ENCODE measurements around the gene BCAT1. TPM values are rescaled to one million over a fixed set of nuclear protein-coding genes. Genes with fewer than 3 reads are reported as not detected.
"Not testable (repeated sequence)": the region's sequence is repeated elsewhere in the genome, so short reads cannot be mapped to it uniquely, and the experiment has no call there.

BCAT1 gene
- total RNA-seq, 1 donor = 52.2 TPM

DNA sequence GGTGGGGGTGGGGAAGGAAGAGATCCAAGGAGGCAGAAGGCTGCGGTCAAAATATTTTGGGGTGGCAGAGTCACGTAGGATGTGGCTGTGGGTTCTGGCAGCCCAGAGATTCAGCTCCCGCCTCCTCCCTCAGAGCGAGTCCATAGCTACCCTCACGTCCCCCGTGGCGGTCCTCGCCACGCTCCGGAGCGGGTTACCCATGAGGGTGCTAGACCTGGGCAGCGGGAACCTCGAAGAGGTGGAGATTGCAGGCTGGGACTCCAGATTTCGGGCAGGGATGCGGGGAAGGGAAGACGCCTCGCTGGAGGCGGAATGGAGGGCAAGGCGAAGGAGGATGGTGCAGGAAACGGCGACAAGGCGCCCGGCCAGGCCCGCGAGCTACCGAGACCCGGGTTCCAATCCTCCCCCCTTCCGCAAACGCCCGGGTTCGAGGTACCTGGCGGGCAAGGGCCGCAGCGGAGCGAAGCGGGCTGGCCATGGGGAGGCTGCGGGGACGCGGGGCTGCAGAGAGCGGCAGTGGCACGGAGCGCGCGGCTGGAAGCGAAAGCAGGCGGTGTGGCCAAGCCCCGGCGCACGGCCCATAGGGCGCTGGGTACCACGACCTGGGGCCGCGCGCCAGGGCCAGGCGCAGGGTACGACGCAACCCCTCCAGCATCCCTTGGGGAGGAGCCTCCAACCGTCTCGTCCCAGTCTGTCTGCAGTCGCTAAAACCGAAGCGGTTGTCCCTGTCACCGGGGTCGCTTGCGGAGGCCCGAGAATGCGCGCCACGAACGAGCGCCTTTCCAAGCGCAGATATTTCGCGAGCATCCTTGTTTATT lies 46.2 kb downstream of the BCAT1 start:
- peak in 2 of 3 donors; percentile 65 to 79 for DNase-seq (ENCODE audit: low read depth in 2 of 3, low spot score in 2 of 3)

DNA sequence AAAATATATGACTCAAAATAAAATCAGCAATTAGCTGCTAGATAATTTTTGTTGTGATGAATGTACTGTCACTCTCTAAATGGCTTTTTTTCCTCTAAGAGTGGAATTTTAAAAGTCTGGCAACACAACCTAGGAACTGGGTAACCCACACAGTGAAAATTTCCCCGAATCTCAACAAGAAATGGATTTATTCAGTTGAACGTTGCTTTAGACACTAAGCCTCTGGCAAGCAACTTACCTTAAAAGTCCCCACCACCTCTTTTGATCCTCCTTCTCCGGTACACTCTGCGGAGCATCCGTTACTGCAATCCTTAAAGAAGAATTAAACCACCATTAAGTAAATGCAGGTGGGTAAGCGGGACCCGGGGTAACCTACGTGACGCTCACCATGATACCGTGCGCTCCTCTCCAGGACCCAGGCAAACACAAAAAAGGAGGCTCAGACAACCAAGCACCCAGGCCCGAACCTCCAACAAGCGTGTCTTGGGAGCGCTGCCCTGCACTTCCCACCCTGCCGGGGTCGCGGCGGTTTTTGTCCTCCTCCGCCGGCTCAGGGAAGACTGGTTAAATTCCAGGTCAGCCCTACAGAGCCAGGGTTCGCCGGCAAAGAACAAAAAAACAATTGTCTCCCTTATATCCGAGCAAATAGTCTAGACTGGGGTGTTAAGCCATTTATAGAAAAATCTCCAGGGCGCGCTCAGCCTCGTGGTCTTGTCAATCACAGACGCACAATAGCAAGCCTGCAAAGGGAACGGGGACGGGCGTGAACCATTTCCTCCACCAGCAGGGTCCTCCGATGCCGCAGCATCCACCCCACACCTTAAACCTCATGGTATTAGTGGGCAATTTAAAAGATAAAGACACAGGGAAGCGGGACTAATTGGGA lies 47.1 kb downstream of the BCAT1 start:
- no peak for DNase-seq (ENCODE audit: low read depth in 2 of 3, low spot score in 2 of 3)

DNA sequence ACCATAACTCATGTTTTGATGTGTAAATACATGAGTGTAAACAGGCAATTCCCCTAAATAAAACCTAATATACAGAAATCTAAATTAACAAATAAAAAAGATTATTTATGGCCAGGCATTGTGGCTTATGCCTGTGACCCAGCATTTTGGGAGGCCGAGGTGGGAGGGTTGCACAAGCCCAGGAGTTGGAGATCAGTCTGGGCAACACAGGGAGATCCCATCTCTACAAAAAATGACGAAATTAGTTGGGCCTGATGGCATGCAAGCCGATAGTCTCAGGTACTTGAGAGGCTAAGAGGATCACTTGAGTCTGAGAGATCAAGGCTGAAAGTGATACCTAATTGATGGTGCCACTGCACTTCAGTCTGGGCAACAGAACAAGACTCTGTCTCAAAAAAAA lies 48.7 kb downstream of the BCAT1 start:
- DNase-seq (ENCODE audit: low read depth in 2 of 3, low spot score in 2 of 3) = no peak

DNA sequence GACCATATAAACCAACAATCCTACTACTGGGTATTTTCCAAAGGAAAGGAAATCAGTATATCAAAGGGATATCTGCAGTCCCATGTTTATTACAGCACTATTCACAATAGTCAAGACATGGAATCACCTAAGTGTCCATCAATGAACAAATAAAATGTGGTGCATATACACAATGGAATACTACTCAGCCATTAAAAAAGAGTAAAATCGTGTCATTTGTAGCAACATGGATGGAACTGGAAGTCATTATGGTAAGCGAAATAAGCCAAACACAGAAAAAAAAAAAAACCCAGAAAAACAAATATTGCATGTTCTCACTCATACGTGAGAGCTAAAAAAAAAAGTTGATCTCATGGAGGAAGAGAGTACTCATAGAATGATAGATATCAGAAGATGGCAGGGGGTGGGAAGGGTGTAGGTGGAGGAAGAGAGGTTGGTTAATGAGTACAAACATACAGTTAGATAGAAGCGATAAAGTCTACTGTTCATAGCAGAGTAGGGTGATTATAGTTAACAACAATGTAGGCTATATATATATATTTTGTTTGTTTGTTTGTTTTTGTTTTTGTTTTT lies 49.3 kb downstream of the BCAT1 start:
- DNase-seq (ENCODE audit: low read depth in 2 of 3, low spot score in 2 of 3) = no peak

DNA sequence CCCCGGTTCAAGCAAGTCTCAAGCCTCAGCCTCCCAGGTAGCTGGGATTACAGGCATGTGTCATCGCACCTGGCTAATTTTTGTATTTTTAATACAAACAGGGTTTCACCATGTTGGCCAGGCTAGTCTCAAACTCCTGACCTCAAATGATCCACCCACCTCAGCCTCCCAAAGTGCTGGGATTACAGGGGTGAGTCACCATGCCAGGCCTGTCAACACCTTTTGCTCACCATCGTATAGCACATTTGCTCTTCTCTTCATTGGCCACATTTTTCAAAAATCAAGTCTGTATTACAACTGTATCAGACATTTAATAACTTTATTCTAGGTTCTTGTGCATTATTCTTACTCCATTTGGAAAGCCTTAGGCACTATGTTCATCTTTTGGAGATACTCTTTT lies 50.3 kb downstream of the BCAT1 start:
- no peak for DNase-seq (ENCODE audit: low read depth in 2 of 3, low spot score in 2 of 3)

DNA sequence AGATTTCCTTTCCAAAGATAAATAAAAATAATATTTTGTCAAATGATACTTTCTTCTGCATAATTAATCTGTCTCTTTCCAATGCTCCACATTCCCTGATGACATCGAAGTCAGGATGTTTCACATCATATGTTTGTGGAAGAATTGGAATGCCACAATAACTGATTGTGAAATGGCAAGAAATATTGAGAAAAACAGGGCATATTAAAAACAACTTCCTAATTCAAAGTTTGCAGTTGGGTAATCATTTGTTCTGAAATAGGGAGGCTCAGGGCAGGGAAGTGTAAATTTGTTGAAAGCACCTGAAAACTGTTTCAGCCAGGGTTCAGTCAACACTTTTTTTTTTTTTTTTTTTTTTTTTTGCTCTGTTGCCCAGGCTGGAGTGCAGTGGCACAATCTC lies 50.7 kb downstream of the BCAT1 start:
- no peak for DNase-seq (ENCODE audit: low read depth in 2 of 3, low spot score in 2 of 3)

DNA sequence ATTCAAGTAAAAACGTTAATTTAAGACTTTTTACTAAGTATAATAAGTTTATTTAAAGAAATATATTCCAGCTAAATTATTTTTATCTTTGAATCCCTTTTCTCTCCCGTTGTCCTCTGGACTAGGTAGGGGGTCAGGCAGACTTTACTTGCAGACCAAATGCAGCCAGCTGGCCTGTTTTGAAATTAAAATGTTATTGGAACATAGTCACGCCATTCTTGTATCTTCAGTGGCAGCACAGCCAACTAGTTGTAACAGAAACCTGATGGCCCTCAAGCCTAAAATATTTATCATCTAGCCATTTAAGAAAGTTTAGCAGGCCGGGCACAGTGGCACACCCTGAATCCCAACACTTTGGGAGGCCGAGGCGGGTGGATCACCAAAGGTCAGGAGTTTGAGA lies 52.7 kb downstream of the BCAT1 start:
- DNase-seq (ENCODE audit: low read depth in 2 of 3, low spot score in 2 of 3) = no peak

DNA sequence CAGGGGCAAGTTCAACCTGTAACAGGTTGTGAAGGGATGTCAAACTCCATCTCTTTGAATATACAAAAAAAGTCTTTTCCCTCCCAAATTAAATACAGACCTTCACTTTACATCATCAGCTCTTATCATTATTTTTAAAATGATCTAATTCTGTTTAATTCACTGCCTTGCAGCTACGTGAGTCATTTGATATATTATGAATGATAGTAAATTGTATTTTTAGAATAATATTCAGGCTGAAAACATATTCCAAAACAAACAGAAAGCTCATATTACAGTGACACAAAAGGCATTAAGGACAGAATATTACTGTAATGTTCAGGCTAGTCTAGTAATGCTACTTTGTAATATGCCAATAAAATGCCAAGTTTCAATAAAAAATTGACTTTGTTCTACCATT lies 53.3 kb downstream of the BCAT1 start:
- no peak for DNase-seq (ENCODE audit: low read depth in 2 of 3, low spot score in 2 of 3)

DNA sequence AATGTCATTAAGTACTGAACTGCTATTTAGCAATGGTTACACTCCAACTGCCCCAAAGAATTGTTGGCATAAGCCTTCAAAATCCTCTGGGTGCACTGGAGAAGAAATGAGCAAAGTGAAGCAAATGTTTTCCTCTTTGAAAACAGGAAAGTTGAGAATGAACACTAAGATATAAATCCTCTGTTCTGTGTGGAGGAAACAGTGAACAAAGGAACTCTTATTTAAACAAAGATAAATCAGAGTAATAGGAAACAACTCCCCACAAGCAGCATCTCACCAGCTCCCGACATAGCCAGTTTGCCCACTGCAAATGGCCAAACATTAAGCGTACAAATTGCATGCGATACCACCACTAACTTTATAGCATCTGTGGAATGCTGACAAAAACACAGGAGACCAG lies 54.0 kb downstream of the BCAT1 start:
- no peak for DNase-seq (ENCODE audit: low read depth in 2 of 3, low spot score in 2 of 3)

DNA sequence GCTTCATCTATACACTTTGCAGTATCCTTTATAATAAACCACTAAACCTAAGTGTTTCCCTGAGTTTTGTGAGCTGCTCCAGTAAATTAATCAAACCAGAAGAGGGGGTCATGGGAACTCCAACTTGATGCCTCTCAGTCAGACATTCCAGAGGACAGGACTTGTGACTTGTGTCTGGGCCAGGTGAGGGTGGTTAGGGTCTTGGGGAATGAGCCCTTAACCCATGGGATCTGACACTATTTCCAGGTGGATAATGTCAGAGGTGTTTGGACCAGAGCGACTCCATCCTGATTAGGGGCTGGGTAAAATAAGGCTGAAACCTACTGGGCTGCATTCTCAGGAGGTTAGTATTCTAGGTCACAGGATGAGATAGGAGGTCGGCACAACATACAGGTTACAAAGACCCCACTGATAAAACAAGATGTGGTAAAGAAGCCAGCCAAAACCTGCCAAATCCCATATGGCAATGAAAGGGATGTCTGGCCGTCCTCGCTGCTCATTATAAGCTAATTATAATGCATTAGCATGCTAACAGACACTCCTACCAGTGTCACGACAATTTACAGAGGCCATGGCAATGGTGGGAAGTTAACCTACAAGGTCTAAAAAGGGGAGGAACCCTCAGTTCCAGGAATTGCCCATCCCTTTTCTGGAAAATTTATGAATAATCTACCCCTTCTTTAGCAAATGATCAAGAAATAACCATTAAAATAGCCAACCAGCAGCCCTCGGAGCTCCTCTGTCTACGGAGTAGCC lies 58.7 kb downstream of the BCAT1 start:
- no peak for DNase-seq (ENCODE audit: low read depth in 2 of 3, low spot score in 2 of 3)

DNA sequence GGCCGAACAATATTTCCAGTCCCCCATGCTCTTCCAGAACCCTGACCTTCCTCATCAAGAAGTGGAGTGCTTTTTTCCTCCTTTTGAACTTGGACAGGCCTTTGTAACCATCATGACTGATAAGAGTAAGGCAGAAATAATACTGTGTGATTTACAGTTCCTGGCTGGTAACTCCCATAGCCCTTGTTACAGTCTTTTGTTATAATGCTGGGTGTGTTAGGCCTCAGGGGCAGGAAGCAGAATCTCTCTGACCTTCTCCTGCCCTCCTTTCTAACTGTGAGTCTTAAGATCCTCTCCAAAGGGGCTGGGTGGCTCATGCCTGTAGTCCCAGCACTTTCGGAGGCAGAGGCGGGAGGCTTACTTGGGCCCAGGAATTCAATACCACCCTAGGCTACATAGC lies 59.5 kb downstream of the BCAT1 start:
- DNase-seq (ENCODE audit: low read depth in 2 of 3, low spot score in 2 of 3) = no peak

DNA sequence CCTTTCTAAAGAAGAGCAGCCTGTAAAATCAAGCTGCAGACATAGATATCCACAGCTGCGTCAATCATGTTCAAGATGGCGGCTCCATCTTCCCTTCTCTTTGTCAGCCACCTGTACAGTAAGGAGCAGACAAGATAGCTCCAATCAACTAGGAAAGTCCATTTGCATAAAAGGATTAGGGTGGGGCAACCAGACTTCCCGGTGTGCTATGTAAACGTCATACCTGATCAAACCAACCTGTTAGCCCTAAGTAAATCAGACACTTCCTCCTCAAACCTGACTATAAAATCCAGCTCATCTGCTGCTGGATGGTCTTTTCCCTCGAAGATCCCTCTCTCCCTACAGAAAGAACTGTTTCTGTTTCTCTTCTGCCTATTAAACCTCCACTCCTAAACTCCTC lies 60.1 kb downstream of the BCAT1 start:
- no peak for DNase-seq (ENCODE audit: low read depth in 2 of 3, low spot score in 2 of 3)

DNA sequence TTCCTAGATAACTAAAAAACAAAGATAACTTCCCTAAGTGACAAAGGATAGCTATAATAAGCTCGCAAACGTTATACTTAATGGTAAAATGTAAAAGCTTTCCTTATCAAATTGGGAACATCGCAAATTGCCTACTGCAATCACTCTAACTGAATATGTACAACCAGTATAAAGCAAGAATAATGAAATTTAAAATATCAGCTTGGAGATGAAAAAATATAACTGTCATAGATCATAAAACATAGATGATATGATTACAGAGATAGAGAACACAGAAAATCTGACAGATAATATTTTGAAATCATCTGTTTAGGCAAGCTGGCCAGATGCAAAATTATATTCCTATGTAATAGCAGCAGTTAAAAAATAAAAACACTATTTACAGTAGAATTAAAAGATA lies 64.0 kb downstream of the BCAT1 start:
- no peak for DNase-seq (ENCODE audit: low read depth in 2 of 3, low spot score in 2 of 3)

DNA sequence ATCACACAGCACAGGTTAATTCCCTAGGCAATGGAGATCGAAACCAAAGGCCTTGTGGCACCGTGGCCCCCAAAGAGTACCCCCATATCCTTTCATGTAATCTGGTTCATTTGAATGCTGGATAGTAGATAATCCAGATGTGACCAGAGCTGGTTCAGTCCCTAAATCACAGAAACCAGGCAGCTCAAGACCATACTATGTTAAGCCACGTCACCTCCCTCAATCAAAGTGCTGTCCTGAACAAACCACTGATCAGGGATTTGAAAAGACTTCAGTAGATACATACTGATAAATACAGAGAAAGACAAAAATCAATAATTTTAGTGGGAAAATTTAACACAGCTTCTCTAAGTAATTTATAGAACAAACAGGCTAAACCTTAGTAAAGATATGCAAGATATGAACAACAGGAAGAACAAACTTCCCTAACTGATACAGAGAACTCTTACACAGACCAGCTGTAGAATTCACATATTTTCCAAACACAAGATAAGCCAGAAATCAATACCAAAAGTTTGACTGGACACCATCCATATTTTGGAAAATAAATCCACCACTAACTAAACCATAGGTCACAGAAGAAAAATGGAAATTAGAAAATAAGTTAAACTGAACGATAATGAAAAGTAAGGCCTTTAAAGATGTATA lies 67.1 kb downstream of the BCAT1 start:
- DNase-seq (ENCODE audit: low read depth in 2 of 3, low spot score in 2 of 3) = no peak

DNA sequence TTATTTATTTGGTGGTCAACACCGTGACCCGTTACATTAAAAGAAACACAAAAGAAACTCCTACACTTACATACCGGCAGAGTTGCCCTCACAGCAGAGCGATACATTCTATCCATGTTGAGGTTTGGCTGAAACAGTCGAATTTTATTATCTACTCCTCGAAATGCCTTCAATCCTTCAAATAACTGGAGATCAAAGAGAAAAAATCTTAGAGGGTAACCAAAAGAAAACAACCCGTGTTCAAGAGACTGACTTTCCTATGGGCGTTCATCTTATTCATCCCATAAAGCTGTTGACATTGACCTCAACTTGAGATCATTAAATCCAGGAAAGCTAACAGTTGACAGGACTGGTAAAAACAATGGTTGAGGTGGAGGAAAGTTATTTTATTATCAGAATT lies 67.7 kb downstream of the BCAT1 start:
- DNase-seq (ENCODE audit: low read depth in 2 of 3, low spot score in 2 of 3) = no peak

DNA sequence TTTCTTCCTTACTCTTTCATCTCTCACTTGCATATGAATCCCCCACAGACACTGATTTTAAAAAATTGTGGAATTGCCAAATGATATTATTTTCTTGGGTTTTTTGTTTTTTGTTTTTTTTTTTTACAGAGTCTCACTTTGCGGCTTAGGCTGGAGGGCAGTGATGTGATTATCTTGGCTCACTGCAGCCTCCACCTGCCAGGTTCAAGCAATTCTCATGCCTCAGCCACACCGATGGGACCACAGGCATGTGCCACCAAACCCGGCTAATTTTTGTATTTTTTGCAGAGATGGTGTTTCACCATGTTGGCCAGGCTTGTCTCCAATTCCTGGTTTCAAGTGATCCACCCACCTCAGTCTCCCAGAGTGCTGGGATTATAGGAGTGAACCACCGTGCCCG lies 68.2 kb downstream of the BCAT1 start:
- no peak for DNase-seq (ENCODE audit: low read depth in 2 of 3, low spot score in 2 of 3)

DNA sequence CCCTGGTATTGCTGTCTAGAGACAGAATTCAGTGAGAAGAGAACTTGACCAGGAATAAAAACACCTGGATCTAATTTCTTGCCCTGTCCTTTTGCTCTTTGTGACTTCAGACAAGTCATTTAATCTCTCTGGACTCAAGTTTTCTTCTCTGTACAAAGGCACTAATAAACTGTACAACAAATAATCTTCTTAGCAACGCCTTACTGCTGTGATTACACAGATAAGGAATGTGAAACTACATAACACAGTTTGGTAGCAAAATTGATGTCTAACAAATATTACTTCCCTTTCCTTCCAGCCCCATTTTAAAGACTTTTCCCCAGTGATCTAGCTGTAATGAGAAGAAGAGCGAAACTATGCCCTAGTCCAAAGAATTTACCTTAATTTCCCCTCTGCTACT lies 69.3 kb downstream of the BCAT1 start:
- DNase-seq (ENCODE audit: low read depth in 2 of 3, low spot score in 2 of 3) = peak in 1 of 3 donors; percentile 7

DNA sequence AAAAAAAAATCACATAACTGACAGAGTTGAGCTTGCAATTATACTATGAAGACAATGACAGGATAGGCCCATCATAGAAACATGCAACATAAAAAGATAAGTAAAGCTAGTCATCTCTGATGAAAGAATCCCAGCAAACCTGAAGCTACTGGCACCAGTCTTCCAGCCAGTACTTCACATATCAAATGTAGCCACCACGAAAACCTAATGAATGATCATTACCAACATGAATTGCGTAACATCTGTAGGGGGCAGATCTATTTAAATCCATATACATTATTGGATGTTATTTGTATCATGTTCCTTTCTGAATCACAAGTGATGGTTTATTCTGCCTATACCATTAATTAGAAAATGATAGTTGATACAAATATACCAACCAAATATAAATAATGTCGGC lies 73.9 kb downstream of the BCAT1 start:
- no peak for DNase-seq (ENCODE audit: low read depth in 2 of 3, low spot score in 2 of 3)

DNA sequence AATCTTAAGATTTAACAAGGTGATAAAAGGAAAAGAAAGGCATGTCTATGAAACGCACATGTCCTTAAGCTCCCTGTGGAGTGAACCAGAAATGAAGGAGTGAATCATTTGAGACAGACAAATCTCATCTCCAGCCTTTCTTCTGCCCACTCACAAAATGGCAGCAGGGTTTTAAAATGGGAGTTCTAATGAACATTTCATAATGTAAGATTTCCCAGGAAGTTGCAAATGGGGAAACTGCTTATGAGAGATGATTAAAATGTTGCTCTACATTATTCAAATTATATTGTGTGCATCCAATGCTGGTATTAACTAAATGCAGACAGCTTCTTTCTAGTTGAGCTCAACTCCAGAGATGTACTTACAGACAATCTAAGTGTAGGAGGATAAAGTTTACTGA lies 76.7 kb downstream of the BCAT1 start:
- DNase-seq (ENCODE audit: low read depth in 2 of 3, low spot score in 2 of 3) = no peak

DNA sequence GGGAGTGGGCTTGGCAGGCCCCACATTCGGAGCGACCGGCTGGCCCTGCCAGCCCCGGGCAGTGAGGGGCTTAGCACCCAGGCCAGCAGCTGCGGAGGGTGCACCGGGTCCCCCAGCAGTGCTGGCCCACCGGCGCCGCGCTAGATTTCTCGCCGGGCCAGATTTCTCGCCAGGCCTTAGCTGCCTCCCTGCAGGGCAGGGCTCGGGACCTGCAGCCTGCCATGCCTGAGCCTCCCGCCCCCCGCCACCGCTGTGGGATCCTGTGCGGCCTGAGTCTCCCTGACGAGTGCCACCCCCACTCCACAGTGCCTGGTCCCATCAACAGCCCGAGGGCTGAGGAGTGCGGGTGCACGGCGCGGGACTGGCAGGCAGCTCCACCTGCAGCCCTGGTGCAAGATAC lies 82.8 kb downstream of the BCAT1 start:
- DNase-seq (ENCODE audit: low read depth in 2 of 3, low spot score in 2 of 3) = not testable (repeated sequence)

DNA sequence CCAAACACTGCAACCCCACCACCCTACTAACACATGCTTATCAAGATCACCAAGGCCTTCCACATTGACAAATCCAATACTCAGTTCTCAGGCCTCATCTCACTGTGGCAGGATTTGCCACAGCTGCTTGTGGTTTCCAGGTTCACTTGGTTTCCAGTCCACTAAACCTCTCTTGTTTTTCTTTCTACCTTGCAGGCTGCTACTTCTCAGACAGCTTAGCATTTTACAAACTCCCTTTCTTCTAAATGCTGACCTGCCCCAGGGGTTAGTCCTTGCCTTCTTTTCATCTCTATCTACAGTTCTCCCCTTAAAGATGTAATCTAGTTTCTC lies 84.1 kb downstream of the BCAT1 start:
- DNase-seq (ENCODE audit: low read depth in 2 of 3, low spot score in 2 of 3) = peak in 1 of 3 donors; percentile 68

Measured in hematopoietic multipotent progenitor cell (in vitro differentiated cells).